AG04450 (cell line): ENCODE results near the gene UNC5A. TPM values are rescaled to one million over a fixed set of nuclear protein-coding genes. Genes with fewer than 3 reads are reported as not detected.

ENCODE experiments used
- CTCF ChIA-PET: fragments of 300-600, 350-600 bp; formaldehyde crosslinking; extraction: SDS; loops from one replicate; lab custom pipeline; 2022; ENCODE audit warnings: antibody characterized with exemption, inconsistent platforms; lab: Charles Lee
- POLR2A ChIA-PET: fragments of 350-600 bp; formaldehyde crosslinking; extraction: SDS; loops from one replicate; lab custom pipeline; 2021; ENCODE audit warnings: antibody characterized with exemption, inconsistent platforms; lab: Yijun Ruan, JAX
- DNase-seq: peaks from one replicate; pipeline ENCODE4 v3.0.0-alpha.2; 2011; ENCODE audit warnings: low read depth, low spot score
- H3K27ac ChIP-seq: one replicate; pipeline ENCODE4 v1.5.1; 2012; ENCODE audit warnings: low read depth, low read length, control low read depth
- H3K27me3 ChIP-seq: one replicate; pipeline ENCODE4 v1.6.0; 2012; ENCODE audit warnings: low read length; ENCODE audit not compliant: control insufficient read depth, insufficient read depth
- H3K4me3 ChIP-seq: 2 replicates; pipeline ENCODE4 v1.5.1; 2011; ENCODE audit warnings: mild to moderate bottlenecking, low read depth, low read length, control low read depth
- H3K9me3 ChIP-seq: 2 replicates; pipeline ENCODE4 v1.5.1; 2012; ENCODE audit warnings: low read length; ENCODE audit not compliant: control insufficient read depth, insufficient read depth
- CTCF ChIP-seq: IDR thresholded peaks from 2 replicates; pipeline ENCODE4 v1.5.1; 2011; ENCODE audit warnings: low read depth, low read length, control low read depth, inconsistent platforms
- polyA plus RNA-seq: library from polyadenylated mRNA; depleted of rRNA; stranded (reverse); fragments of >200 nt; gene quantifications from 2 replicates; pipeline ENCODE4 v1.2.3, GENCODE V29; 2011

Gene UNC5A
- polyA plus RNA-seq, 1 experiment, result not detected

DNA sequence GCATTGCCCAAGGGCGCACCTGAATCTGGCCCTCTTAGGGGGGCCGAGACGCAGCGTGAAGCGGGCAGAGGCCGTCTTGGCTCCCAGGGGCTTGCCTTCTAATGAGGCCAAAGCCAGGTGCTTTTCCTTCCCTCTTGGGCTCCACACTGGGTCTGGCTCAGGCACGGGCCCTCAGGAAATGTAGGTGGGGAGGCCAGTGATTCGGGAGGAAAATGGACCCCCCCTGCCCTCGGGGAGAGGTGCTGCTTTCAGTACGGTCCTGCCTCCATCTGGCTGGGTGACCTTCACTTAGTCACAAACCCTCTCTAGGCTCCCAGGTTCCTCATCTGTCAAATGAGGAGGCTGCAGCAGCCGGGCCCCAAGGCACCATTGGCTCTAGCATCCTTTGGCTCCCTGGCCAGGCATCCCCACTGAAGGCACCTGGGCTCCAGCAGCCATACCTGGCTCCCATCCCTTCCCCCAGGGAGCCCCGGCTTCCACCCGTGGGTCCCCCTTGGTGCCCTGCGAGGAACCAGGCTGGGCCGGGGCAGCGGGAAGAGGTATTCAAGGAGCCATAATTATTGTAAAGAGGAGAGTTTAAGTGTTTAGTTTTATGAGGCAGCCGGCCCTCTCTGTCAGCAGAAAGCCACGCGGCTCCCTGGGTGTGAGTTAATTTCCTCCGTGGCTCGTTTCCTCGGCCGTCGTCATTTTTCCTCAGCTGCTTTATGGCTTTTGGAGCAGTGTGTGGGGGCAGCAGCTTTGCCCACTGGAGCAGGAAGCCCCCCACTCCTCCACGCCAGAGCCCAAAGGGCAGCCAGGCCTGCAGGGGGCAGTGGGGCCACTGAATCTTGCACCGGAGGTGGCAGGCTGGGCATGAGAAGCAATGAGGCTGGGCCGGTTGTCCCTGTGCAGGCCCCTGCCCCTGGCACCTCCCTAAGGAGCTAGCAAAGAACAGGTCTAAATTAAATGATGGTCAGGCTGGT, 24.9 kb upstream of the UNC5A start:
- CTCF ChIA-PET, result no interaction called here
- POLR2A ChIA-PET, result no interaction called here
- no peaks in the 10 kb centered on the region; the same call in 1 of the 2 replicates for H3K9me3 ChIP-seq
- H3K27me3 ChIP-seq, result peaks cover 52% of the 10 kb centered on the region
- no peak for TF ChIP-seq CTCF
- H3K4me3 ChIP-seq, result no peak overlapping the region
- H3K27ac ChIP-seq, result no peak overlapping the region
- no peak for DNase-seq

- TF ChIP-seq CTCF, result no peak
- DNase-seq, result no peak
- POLR2A ChIA-PET, result no interaction called here
- Histone ChIP-seq H3K9me3 (no peaks in the 10 kb centered on the region; the same call in 1 of the 2 replicates), H3K4me3 (no peak overlapping the region), H3K27ac (no peak overlapping the region), H3K27me3 (peaks cover 45% of the 10 kb centered on the region)
- CTCF ChIA-PET, result no interaction called here
Measured at GRCh38 chr5:176787676-176788075, 22.7 kb upstream of the UNC5A start.

DNA sequence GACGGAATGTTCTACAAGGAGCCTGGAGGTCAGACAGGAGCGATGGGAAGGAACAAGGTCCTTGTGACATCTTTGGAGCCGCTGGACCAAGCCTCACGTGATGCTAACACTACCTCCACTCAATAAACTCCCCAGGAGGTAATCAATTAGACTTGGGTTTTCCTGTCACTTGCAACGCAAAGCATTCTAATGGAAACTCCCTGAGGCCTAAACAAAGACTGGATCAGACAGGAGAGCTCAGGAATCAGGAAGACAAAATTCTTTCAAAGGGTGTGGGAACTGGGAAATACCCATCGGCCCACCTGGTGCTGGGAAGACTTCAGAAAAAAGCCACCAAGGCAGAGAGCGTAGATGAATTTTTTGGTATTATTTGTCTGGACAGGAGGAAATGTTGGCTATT, 22.3 kb upstream of the UNC5A start:
- no peak for DNase-seq
- Histone ChIP-seq H3K27me3 (peaks cover 49% of the 10 kb centered on the region), H3K27ac (no peak overlapping the region), H3K4me3 (no peak overlapping the region), H3K9me3 (no peaks in the 10 kb centered on the region; the same call in 1 of the 2 replicates)
- no peak for TF ChIP-seq CTCF
- POLR2A ChIA-PET, result no interaction called here
- CTCF ChIA-PET, result no interaction called here

GRCh38 chr5:176788941-176789872, 21.2 kb upstream of the UNC5A start:
- Histone ChIP-seq H3K4me3 (no peak overlapping the region), H3K27me3 (peaks cover 59% of the 10 kb centered on the region), H3K27ac (no peak overlapping the region), H3K9me3 (no peaks in the 10 kb centered on the region; the same call in 1 of the 2 replicates)
- DNase-seq, result no peak
- ChIA-PET POLR2A (no interaction called here), CTCF (no interaction called here)
- no peak for TF ChIP-seq CTCF
